ENCODE measurements around the gene PRKCA. TPM values are rescaled to one million over a fixed set of nuclear protein-coding genes. Genes with fewer than 3 reads are reported as not detected.

Gene PRKCA
- total RNA-seq, 6 experiments from 2014 or later = 81.2 to 106 (median 92.9) TPM

DNA sequence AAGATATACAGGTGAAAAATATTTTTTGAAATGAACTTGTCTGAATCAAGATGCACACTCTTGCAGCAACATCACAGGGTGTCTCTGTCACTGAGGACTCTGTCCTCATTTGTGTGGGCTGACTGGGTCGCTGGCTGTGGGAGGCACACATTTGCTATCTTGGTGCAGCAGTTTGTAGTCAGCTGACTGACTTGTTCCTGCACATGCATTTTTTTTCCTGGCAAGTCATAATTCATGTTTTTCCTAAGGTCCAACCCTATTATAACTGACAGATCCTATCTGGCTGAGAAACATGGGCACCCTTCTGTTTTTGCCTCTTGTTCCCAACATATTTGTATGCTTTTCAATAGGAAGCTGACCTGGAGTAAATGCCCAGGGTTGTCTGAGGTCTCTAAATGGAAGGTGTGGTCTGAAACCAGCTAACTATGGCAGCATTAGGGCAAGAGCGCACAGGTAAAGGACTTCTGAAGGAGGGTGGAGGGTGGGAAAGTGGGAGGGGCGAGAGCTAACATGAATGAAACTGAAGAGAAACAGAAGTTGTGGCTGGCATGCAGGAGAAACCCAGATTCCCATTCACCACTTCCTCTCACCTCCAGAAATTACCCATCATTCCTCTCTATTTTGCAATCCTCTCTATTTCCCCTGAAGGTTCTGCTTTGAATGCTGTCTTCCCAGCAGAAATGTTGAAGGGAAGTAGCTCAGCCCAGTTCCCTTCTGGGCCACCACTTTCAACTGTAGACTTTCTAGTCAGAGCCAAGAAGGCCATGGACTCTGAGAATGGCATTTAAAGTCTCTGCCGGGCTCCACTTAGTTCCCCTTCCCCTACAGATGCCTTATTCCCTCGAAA lies 166.1 kb downstream of the PRKCA start:
- Mint-ChIP-seq H3K9me3 (no peaks in the 10 kb centered on the region), H3K4me1 (ENCODE audit: low read depth) (peaks cover 84% of the 10 kb centered on the region), H3K27me3 (ENCODE audit: insufficient read depth) (no peaks in the 10 kb centered on the region), H3K4me3 (peak overlapping the region; percentile 82), H3K27ac (peak overlapping the region; percentile 96), H3K36me3 (ENCODE audit: low read depth) (peaks cover 12% of the 10 kb centered on the region)
- no peak for DNase-seq
- no peak for TF ChIP-seq CTCF (IDR thresholded peaks at IDR 0.05)

- Mint-ChIP-seq H3K9me3 (no peaks in the 10 kb centered on the region), H3K27me3 (ENCODE audit: insufficient read depth) (no peaks in the 10 kb centered on the region), H3K36me3 (ENCODE audit: low read depth) (peaks cover 12% of the 10 kb centered on the region), H3K4me3 (peak overlapping the region; percentile 82), H3K27ac (peak overlapping the region; percentile 96), H3K4me1 (ENCODE audit: low read depth) (peaks cover 78% of the 10 kb centered on the region)
- DNase-seq = no peak
- no peak for TF ChIP-seq CTCF (IDR thresholded peaks at IDR 0.05)
Measured at GRCh38 chr17:66469088-66469442, 166.7 kb downstream of the PRKCA start.

- DNase-seq = no peak
- Mint-ChIP-seq H3K4me1 (ENCODE audit: low read depth) (peaks cover 74% of the 10 kb centered on the region), H3K9me3 (no peaks in the 10 kb centered on the region), H3K36me3 (ENCODE audit: low read depth) (peaks cover 12% of the 10 kb centered on the region), H3K27me3 (ENCODE audit: insufficient read depth) (no peaks in the 10 kb centered on the region), H3K27ac (peak overlapping the region; percentile 96), H3K4me3 (peak overlapping the region; percentile 36)
- no peak for TF ChIP-seq CTCF (IDR thresholded peaks at IDR 0.05)
Measured at GRCh38 chr17:66469461-66469860, 167.0 kb downstream of the PRKCA start.

GRCh38 chr17:66469890-66470289 lies 167.5 kb downstream of the PRKCA start:
- Mint-ChIP-seq H3K9me3 (no peaks in the 10 kb centered on the region), H3K27ac (peak overlapping the region; percentile 78)

DNA sequence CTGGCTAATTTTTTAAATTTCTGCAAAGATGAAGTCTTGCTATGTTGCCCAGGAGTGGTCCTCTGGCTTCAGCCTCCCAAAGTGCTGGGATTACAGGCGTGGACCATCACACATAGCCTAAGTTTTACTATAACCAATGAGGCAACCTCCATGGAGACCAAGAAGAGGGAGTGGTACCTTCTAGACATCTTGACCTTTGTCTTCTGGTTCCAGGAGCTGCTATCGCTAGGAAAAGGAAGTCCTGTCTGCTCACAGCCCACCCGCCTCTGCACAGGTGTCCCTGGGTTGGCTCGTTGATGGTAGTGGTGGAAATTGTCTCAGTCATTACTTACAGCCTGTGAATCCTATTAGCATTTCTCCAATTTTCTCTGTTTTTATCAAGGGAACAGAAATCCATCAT lies 169.7 kb downstream of the PRKCA start:
- Mint-ChIP-seq H3K27me3 (ENCODE audit: insufficient read depth) (peaks cover 2% of the 10 kb centered on the region; the same call in 1 of the 2 replicates), H3K4me1 (ENCODE audit: low read depth) (peaks cover 72% of the 10 kb centered on the region), H3K4me3 (no peak overlapping the region), H3K27ac (no peak overlapping the region), H3K36me3 (ENCODE audit: low read depth) (peaks cover 28% of the 10 kb centered on the region), H3K9me3 (no peaks in the 10 kb centered on the region)
- no peak for DNase-seq
- TF ChIP-seq CTCF (IDR thresholded peaks at IDR 0.05) = no peak

More at GRCh38 chr17:66469890-66470289, 167.5 kb downstream of the PRKCA start:
- Mint-ChIP-seq H3K36me3 (ENCODE audit: low read depth) (peaks cover 12% of the 10 kb centered on the region), H3K27me3 (ENCODE audit: insufficient read depth) (no peaks in the 10 kb centered on the region), H3K4me1 (ENCODE audit: low read depth) (peaks cover 74% of the 10 kb centered on the region), H3K4me3 (peak overlapping the region; percentile 36; the same call in 1 of the 2 replicates)
- DNase-seq = no peak
- TF ChIP-seq CTCF (IDR thresholded peaks at IDR 0.05) = no peak

Measured in HFFc6 (cell line).